NCI-H146 treated with DMSO at 0.1 percent for 48 hours (cell line): ENCODE data around the gene IGF2BP3.
"Not testable (repeated sequence)": the region's sequence is repeated elsewhere in the genome, so short reads cannot be mapped to it uniquely, and the experiment has no call there.

ENCODE experiments used
- DNase-seq: peaks from one replicate; lab custom pipeline; 2025; ENCODE audit not compliant: unreplicated experiment; lab: John Stamatoyannopoulos, UW

Gene IGF2BP3

DNA sequence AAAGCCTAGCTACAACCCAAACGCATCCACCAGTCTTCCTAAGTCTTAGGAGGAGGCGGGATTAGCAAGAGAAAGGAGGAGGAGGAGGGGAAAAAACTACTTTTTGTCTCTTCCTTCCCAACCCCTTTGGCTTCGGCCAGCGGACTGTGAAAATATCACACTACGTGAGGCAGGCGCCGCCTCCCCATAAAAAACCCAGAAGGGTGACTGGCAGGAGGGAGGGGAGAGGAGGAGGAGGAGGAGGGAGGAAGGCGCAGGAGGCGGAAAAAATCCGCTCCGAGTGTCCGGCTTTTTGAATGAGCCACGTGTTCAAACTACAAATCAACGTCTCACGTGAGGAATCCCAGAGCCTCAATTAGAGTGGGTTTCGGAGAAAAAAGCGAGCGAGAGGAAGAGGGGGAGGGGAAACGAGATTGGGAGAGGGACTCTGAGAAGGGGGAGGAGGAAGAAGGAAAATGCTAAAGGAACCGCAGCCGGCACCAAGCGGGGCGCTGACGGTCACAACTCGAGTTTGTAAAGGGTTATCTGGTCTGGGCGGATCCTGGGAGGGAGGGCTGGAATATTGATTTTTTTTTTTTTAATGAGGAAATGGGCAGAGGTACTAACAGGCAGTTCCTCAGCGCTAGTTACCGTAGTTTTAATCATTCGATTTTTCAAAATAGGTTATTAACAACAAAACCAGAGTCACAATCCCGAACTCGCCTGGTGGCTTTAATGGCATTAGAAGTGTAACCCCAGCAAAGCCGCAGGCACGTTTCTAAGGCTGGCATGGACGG, at the start of gene IGF2BP3:
Gene IGF2BP3 (minus strand): TSS at position 162 of the 776 bp plus-strand sequence. CDS start 381 bp downstream, outside the sequence.
- DNase-seq: peak; percentile 94

GRCh38 chr7:23514755-23515154, 44.5 kb upstream of the IGF2BP3 start:
- DNase-seq: no peak

DNA sequence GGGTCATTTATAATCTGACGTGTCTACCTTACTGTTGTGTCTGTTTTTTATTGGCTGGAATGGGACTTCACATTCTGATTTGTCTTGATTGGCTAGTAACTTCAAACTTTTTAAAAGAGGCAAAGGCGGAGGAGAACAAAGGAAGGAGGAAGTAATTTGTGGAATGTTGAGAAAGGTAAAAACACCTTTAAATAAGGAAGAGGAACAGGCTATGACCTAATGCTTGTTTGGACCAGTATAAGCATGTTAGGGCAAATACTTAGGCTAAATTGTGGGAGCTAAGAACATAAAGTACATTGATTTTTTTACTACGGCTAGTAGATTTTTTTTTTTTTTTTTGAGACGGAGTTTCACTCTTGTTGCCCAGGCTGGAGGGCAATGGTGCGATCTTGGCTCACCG, 43.5 kb upstream of the IGF2BP3 start:
- DNase-seq: not testable (repeated sequence)

- DNase-seq: no peak
Measured at GRCh38 chr7:23494009-23494408, 23.7 kb upstream of the IGF2BP3 start.

DNA sequence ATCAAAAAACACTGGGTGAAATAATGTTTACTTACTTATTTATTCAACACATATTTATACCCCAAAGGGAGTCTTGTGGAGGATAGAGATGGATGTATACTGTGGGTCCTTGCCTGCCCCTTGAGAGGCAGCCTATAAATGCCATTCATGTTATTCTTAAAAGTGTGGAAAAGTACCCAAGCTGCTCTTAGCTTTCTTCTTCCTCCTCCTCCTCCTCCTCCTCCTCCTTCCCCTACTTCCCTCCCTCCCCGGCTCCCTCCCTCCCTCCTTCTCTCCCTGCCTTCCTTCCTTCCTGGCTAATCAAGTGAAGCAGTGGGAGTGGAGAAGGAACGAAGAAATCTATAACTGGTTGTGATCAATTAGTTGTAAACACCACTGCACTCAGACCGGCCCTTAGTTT, 21.2 kb upstream of the IGF2BP3 start:
- DNase-seq: no peak

DNA sequence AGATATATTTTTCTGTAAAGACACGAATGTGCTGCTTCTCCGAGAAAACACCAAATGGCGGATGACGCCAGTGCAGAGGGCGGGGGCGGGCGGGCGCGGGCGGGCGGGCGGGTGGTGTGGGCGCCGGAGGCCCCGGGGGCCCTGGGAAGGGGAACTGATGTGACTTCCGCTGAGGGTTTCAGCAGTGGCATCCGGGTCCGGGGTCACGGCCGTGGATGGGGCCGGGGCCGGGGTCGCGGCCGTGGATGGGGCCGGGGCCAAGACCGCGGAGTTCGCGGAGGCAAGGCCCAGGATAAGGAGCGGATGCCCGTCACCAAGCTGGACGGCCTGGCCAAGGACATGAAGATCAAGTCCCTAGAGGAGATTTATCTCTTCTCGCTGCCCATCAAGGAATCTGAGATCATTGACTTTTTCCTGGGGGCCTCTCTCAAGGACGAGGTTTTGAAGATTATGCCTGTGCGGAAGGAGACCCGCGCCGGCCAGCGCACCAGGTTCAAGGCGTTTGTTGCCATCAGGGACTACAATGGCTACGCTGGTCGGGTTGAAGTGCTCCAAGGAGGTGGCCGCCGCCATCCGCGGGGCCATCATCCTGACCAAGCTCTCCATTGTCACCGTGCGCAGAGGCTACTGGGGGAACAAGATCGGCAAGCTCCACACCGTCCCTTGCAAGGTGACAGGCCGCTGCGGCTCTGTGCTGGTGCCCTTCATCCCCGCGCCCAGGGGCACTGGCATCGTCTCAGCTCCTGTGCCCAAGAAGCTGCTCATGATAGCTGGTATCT, 20.3 kb upstream of the IGF2BP3 start:
- peak; percentile 13 for DNase-seq

DNA sequence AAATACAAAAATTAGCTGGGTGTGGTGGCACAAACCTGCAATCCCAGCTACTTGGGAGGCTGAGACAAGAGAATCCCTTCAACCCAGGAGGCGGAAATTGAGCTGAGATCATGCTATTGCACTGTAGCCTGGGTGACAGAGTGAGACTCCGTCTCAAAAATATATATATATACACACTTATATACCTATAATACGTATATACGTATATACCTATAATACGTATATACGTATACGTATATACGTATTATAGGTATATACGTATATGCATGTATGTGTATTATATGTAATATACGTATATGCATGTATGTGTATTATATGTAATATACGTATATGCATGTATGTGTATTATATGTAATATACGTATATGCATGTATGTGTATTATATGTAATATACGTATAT, 18.4 kb upstream of the IGF2BP3 start:
- DNase-seq: not testable (repeated sequence)

DNA sequence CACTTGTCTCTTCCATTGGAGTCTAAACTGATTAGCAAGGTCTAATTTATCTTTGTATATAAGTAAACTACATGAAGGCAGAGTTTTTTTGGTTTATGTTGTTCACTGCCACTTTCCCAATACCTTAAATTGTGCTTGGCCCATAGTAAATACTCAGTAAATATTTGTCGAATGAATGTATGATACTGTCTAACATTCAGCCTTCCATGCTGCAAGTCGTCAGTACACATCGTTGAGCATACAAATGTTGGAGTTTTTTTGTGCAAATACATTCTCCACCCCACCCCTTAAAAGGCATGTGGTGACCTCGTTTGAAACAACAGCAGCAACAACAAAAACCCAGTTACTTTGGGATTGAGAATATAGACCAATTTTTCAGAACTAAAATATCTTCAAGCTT, 17.4 kb upstream of the IGF2BP3 start:
- no peak for DNase-seq

DNA sequence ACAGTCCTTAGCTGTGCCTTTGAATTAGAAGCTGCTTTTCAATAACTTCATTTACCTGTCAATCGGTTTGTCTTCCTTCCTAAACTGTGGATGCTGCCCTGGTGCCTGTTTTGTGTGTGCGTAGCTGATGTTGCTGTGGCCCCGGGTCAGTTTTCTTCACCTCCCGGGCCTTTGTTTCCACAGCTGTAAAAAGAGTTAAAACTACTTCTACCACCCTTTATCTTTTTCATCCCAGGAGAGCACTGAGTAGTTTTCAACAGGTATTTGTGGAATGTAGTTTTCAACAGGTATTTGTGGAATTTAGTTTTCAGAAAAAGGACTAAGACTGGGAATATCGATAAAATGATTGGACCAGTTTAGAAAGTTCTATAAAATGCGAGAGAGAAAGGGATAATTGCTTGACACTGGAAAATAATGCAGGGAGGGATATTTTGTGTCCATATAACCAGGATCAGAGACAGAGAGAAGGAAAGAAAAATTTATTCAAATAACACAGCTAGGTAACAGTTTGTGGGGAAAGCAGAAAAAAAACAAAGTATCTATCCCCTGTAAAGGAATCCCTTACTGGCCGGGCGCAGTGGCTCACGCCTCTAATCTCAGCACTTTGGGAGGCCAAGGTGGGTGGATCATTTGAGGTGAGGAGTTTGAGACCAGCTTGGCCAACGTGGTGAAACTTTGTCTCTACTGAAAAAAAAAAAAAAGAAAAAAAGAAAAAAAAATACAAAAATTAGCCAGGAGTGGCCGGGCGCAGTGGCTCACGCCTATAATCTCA, 15.9 kb upstream of the IGF2BP3 start:
- no peak for DNase-seq

DNA sequence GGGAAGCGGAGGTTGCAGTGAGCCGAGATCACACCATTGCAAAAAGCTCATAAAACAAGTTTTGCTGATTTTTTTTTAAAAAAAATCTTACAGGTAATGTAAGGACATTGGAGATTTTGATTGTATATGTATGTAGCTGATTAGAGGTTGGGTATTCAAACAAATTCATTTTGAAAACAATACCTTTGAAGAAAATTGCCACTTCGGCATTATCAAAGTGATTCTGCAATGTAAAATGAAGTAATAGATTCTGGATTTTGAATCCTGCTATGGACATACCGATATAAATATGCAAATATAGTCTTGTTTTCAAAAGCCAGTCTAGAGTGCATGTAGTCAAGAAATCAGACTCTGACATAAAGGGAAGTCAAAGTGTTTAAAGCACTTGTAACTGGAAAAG, 12.4 kb upstream of the IGF2BP3 start:
- DNase-seq: no peak

GRCh38 chr7:23477962-23478866, 7.9 kb upstream of the IGF2BP3 start:
- no peak for DNase-seq

DNA sequence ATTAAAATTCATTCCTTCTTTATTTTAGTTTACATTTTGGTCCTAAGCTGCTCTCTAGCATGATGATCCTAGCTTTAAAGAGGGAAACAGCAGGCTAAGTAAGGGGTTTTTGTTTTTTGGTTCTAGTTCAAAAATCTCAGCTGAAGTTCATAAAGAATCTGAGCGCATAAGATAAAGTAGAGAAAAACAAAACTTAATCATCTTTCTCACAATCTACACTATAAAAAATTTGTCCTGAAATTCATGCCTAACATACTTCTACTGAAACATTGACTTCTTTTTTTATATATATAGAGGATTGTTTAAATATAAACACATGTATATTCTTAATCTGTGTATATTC, 6.8 kb upstream of the IGF2BP3 start:
- no peak for DNase-seq

DNA sequence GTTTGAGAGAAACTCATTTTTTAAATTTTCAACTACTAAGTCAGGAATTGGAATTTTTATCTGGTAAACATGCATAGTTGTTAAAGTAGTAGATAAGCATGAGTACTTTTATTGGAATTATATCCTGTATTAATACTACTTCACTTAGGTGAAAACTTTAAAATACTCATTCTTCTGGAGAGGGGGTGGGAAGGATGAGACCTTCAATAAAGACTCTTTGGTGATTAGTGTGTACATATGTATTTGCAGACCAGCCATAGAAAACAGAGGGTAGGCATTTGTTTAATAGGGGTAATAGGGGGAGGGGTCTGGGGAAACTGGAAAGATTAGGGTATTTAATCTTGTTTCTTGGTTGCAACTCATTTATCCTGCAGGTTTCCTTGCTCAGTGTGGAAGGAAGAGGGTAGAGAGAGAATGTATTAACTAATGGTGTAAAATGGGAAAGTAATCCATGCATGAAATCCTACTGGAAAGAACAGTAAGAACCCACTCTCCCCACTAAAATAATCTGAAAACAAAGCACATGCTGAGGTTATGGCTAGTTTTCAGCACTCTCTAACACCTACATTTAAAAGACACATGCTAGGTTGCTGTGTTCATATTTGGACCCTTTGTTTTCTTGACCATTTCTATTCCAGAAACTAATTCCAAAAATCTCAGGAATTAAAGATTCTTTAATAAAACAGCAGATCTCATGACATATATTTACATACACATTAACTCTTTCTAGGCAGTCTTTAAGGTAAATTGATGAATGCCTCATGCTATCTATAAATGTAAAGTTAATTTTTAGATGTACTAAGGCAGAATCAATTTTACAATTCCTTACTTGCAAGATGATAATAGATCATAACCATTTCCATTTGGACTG, 6.2 kb upstream of the IGF2BP3 start:
- DNase-seq: peak; percentile 32

GRCh38 chr7:23475576-23475839, 5.2 kb upstream of the IGF2BP3 start:
- DNase-seq: no peak

- peak; percentile 72 for DNase-seq
Measured at GRCh38 chr7:23474829-23475575, 4.7 kb upstream of the IGF2BP3 start.

DNA sequence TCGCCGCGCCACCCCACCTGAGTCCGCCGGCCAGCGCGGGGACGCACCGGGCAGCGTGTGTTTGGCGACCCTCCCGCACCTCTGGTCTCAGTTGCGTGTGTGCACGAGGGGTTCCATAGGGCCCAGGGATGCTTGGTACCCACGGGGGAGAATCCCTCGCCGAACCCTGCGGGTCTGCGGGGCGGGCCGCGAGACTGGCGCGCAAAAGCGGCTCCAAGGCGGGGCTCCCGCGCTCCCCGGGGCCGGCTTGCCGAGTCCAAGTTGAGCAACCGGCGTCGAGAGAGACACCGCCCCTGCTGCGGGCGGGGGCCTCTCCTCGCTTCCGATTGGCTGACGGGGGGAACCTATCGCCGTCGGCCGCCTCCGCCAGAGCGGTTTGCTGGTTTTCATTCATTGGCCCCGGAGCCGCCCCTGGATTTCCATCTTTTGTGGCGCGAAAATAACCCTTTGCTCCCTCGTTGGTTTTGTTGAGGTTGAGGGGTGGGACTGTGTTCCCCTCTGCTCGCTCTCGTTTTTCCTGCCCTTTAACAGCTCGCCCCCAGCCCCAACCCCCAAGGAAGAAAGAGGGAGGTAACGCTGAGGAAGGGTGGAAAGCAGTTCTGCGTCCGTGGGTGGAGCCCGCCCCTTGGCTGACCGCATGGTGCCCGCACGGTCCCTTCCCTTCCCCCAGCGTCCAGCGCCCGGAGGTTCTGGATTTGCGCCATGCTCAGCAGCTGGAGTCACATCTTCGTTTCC, 4.0 kb upstream of the IGF2BP3 start:
- DNase-seq: peak; percentile 96

- DNase-seq: peak; percentile 72
Measured at GRCh38 chr7:23473844-23474093, 3.5 kb upstream of the IGF2BP3 start.

DNA sequence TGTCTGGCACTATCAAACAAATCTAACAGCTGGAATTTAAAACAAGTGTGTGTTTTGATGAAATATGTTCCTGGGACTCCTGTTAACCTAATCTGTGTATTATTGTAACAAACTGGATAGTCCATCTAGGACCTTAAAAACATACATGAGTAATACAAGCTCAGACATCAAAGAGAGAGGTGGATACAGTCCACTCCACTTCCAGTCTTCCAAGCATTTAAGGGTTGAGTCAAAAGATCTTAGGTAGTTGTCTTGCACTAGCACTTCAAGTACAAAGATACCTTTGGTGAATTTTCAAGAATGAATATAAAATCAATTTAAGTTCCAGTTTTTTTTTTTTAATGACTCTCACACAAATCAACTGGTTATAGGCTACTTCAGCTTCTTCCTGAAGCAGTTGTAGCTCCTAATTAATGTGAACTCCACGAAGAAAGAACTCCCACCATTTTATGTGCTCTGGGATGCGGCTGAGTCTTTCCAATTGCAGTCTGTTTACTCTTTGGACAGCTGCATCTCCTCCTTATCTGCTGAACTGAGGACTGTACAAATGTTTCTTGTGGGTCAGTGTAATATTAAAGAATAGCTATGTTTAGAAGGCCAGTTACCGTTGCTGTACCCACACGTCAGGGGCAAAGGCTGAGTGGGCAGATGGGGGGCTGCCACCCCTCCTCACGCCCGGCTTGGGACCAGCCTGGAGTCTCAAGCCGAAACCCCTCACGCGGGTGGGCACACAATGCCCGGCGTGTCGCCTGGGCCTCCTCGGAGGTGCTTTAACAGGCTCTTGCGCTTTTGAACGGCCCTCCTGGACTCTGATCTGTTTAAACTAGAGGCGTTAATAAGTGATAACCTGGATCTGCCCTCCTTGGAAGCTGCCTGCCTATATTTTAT, 2.9 kb upstream of the IGF2BP3 start:
- peak; percentile 72 for DNase-seq
